ENCODE measurements around the gene SAMM50. TPM values are rescaled to one million over a fixed set of nuclear protein-coding genes. Genes with fewer than 3 reads are reported as not detected.

Gene SAMM50
- total RNA-seq, 1 donor from 2014 or later = 32.6 TPM

DNA sequence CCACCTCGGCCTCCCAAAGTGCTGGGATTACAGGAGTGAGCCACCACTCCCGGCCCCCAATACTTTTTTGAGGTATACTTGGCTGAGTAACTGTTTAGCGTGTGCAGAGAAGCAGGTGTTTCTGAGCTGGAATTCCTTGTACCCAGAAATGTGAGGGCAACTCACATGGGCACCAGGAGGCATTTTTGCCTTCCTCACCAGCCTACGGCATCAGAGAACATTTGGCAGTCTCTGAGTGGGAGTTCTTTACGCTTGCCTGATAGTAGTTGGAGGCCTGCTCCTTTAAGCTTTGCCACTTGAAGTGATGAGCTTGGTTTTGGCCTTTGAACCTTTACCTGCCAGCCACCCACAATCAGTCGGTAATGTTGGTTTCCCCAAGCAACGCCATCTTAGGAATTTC, 78.0 kb downstream of the SAMM50 start:
- DNase-seq (ENCODE audit: low read depth) (no peak), FAIRE-seq (peak; percentile 52)
- TF ChIP-seq, protein P1, sequence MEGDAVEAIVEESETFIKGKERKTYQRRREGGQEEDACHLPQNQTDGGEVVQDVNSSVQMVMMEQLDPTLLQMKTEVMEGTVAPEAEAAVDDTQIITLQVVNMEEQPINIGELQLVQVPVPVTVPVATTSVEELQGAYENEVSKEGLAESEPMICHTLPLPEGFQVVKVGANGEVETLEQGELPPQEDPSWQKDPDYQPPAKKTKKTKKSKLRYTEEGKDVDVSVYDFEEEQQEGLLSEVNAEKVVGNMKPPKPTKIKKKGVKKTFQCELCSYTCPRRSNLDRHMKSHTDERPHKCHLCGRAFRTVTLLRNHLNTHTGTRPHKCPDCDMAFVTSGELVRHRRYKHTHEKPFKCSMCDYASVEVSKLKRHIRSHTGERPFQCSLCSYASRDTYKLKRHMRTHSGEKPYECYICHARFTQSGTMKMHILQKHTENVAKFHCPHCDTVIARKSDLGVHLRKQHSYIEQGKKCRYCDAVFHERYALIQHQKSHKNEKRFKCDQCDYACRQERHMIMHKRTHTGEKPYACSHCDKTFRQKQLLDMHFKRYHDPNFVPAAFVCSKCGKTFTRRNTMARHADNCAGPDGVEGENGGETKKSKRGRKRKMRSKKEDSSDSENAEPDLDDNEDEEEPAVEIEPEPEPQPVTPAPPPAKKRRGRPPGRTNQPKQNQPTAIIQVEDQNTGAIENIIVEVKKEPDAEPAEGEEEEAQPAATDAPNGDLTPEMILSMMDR (IDR thresholded peaks at IDR 0.05; ENCODE audit: insufficient read depth, low read length, severe bottlenecking) = no peak
- Histone ChIP-seq H3K36me3 (ENCODE audit: control insufficient read depth, insufficient read depth, low read length) (no peaks in the 10 kb centered on the region), H3K27me3 (ENCODE audit: control insufficient read depth, insufficient read depth, low read length) (no peaks in the 10 kb centered on the region), H3K4me3 (ENCODE audit: low read depth, low read length) (no peak overlapping the region)

DNA sequence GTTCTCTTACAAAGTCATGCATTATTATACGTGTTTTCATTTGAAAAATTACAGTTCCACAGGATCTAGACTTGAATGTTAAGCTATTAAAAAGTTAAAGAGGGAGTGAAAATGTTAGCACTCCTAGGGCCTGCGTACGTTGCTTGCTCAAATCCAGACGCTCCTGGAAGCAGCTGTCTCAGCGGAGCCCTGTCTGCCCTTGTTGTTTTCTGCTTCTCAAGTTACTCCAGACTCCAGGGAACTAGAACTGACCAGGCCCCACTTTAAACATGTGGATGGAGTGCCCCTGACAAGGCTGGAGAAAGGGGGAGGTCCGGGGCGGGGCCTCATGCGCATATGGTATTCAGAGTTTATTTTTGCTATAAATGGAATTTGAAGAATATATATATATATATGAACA, 78.5 kb downstream of the SAMM50 start:
- H3K27me3 ChIP-seq (ENCODE audit: control insufficient read depth, insufficient read depth, low read length) = no peaks in the 10 kb centered on the region
- TF ChIP-seq, protein P1 (IDR thresholded peaks at IDR 0.05; ENCODE audit: insufficient read depth, low read length, severe bottlenecking) = no peak
- H3K36me3 ChIP-seq (ENCODE audit: control insufficient read depth, insufficient read depth, low read length) = no peaks in the 10 kb centered on the region
- FAIRE-seq (no peak), DNase-seq (ENCODE audit: low read depth) (no peak)
- no peak overlapping the region for H3K4me3 ChIP-seq (ENCODE audit: low read depth, low read length)

DNA sequence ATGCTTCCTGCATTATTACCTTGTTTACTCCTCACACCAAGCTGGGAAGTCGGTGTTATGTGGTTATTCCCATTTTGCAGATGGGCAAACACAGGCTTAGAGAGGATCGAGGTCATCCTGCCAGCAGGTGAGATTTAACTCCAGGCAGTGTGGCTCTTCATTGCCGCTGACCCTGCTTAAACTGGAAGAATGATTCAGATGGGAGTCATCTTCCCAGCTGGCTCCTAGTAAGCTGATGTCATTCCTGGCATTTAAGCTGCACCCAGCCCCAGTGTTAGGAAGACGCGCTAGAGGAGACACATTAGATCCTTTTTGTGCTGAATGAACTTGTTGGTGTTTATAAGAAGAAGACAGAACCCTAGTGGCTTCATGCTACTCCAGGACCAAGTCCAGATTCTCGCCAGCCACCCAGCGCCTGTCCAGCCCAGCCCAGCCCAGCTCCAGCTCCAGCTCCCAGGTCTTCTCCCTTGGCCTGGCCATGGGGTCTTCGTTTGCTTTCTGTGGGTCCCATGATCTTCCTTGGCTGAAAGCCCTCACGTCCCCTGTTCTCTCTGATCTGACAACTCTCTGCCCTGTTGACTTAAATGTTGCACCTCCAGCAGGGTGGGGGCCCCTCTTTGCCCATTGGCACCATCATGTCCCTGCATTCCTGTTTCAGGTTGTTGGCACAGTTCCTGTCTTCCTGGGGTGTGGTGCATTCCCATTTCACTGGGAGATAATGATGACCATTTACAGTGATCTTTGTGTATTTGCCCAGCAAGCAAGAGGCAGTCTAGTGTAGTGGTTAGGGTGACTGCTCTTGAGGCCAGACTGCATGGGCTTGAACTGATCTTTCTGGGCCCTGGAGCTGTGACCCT, 82.5 kb downstream of the SAMM50 start:
- Histone ChIP-seq H3K36me3 (ENCODE audit: control insufficient read depth, insufficient read depth, low read length) (no peaks in the 10 kb centered on the region), H3K4me3 (ENCODE audit: low read depth, low read length) (no peak overlapping the region), H3K27me3 (ENCODE audit: control insufficient read depth, insufficient read depth, low read length) (no peaks in the 10 kb centered on the region)
- DNase-seq (ENCODE audit: low read depth) (peak; percentile 95), FAIRE-seq (peak; percentile 98)
- TF ChIP-seq, protein P1 (IDR thresholded peaks at IDR 0.05; ENCODE audit: insufficient read depth, low read length, severe bottlenecking) = no peak

DNA sequence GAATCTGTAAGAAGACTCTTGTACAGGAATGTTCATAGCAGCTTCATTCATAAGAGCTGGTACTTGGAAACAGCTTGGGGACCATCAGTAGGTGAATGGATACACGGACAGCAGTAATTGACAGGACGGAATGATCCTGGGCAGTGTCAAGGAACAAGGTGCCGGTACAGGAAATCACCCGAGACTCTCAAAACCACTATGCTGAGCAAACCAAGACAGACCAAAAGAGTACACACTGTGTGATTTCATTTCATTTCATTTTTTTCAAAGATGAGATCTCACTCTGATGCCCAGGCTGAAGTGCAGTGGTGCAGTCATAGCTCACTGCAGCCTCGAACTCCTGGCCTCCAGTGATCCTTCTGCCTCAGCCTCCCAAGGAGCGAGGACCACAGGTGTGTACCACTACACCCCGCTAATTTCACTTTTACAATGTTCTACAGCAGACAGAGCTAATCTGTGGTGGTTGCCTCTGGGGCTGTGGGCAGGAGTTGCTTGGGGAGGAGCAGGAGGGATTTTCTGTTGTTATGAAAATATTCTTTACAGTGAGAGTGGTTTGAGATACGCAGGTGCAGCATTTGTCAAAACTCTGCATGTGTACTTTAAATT, 84.4 kb downstream of the SAMM50 start:
- no peak for DNase-seq (ENCODE audit: low read depth)
- TF ChIP-seq, protein P1 (IDR thresholded peaks at IDR 0.05; ENCODE audit: insufficient read depth, low read length, severe bottlenecking) = no peak
- no peak for FAIRE-seq
- no peaks in the 10 kb centered on the region for H3K27me3 ChIP-seq (ENCODE audit: control insufficient read depth, insufficient read depth, low read length)
- H3K36me3 ChIP-seq (ENCODE audit: control insufficient read depth, insufficient read depth, low read length) = no peaks in the 10 kb centered on the region
- H3K4me3 ChIP-seq (ENCODE audit: low read depth, low read length) = no peak overlapping the region

DNA sequence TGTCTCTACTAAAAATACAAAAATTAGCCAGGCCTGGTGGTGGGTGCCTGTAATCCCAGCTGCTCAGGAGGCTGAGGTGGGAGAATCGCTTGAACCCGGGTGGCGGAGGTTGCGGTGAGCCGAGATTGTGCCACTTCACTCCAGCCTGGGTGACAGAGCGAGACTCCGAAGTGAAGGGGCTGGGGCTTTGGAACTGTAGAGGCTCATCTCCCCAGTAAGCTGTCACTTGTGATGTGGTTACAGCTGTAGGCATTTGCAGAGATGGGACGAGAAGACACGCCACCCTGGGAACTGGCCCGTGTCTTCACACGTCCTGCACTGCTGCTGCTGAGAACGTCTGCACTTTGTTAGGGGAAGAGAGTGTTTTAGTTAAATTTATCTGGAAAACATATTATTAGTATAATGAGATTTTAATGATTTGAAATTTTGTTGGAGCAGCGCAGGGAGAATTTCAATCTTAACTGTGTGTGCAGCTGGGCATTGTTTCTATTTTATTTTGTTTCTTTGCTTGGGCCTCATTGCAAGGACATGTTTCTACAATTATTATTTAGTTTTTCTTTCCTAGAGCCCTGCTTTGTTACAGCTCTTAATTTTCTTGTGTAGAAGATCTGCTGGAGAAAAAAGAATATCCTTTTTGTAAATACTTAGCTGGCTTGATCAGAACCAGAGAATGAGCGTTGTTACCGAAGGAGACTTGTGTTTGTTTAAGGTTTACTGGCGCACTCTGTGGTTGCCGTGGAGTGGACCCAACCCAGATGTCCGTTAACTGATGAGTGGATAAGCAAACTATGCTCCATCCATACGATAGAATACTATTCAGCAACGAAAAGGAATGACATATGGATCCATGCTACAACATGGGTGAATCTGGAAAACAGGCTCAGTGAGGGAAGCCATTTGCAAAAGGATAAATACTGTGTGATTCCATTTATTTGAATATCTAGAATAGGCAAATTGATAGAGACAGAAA, 87.3 kb downstream of the SAMM50 start:
- no peak for FAIRE-seq
- Histone ChIP-seq H3K4me3 (ENCODE audit: low read depth, low read length) (no peak overlapping the region), H3K27me3 (ENCODE audit: control insufficient read depth, insufficient read depth, low read length) (no peaks in the 10 kb centered on the region), H3K36me3 (ENCODE audit: control insufficient read depth, insufficient read depth, low read length) (no peaks in the 10 kb centered on the region)
- TF ChIP-seq, protein P1 (IDR thresholded peaks at IDR 0.05; ENCODE audit: insufficient read depth, low read length, severe bottlenecking) = no peak
- no peak for DNase-seq (ENCODE audit: low read depth)
